Right lobe of liver (tissue), 6 donors: ENCODE results near the gene TFF3. TPM values are rescaled to one million over a fixed set of nuclear protein-coding genes. Genes with fewer than 3 reads are reported as not detected.
"Not testable (repeated sequence)": the region's sequence is repeated elsewhere in the genome, so short reads cannot be mapped to it uniquely, and the experiment has no call there.

ENCODE experiments used
- ATAC-seq, 4 donors: fragments of 200-7000 bp; cut with Tn5 transposase; one replicate each; pipeline ENCODE4 v1.9.1; 2020; ENCODE audit warnings: mild to moderate bottlenecking in 4 of 4, moderate library complexity in 4 of 4
- DNase-seq, 3 donors: peaks; one replicate each; pipeline ENCODE4 v3.0.0-alpha.2; 2020
- H3K27ac ChIP-seq, 3 donors: fragments of 200-600 bp; one replicate each; pipeline ENCODE4 v1.8.0; 2022
- H3K27me3 ChIP-seq, 2 donors: fragments of 200-600 bp; one replicate each; pipeline ENCODE4 v1.8.0; 2022
- H3K36me3 ChIP-seq, 4 donors: fragments of 200-600 bp; sonication (generic) in 1 of 4; one replicate each; pipeline versions ENCODE4 v1.5.1 to v1.8.0; 2017 to 2022; ENCODE audit warnings: control low read depth in 1 of 4
- H3K4me1 ChIP-seq, 4 donors: fragments of 200-600 bp; sonication (generic) in 1 of 4; one replicate each; pipeline versions ENCODE4 v1.5.1 to v1.8.0; 2017 to 2022; ENCODE audit warnings: control low read depth in 1 of 4
- H3K4me3 ChIP-seq, 3 donors: fragments of 200-600 bp; one replicate each; pipeline ENCODE4 v1.8.0; 2022
- H3K9me3 ChIP-seq, 4 donors: fragments of 200-600 bp; sonication (generic) in 1 of 4; one replicate each; pipeline versions ENCODE4 v1.5.1 to v1.8.0; 2017 to 2022; ENCODE audit warnings: control low read depth in 1 of 4
- CTCF ChIP-seq, 4 donors: fragments of 200-600 bp in 3 of 4; fragments of 450-650 bp in 1 of 4; IDR thresholded peaks; one replicate each; pipeline versions ENCODE4 v1.5.1 to v1.8.0; 2016 to 2022; ENCODE audit warnings: antibody characterized with exemption in 4 of 4, mild to moderate bottlenecking in 2 of 4
- POLR2A ChIP-seq: fragments of 450-650 bp; IDR thresholded peaks from one replicate; pipeline ENCODE4 v1.6.1; 2017; ENCODE audit warnings: antibody characterized with exemption, mild to moderate bottlenecking
- WGBS: methylation state at CpG from one replicate; pipeline ENCODE4 v1.1.6; 2018; ENCODE audit warnings: low coverage, low lambda C conversion rate; ENCODE audit not compliant: insufficient coverage; ENCODE audit errors: missing lambda C conversion rate; 5-methylcytosine and 5-hydroxymethylcytosine counted together
- intact Hi-C, 2 donors: fragments of 100-400 bp; cut with DNase I; formaldehyde crosslinking; loops; one replicate each; pipeline versions ENCODE4 v1.11.2 to v1.14.1; 2022
- total RNA-seq, 6 experiments: library from RNA; depleted of rRNA in 2 of 6; stranded (reverse); fragments of >200 nt in 2 of 6; fragmentation: NEBNext Ultra II Directional in 3 of 6; extraction: Animal tissue kit (Norgen Biotek cat#: 25700) in 3 of 6; gene quantifications; one replicate each; pipeline versions ENCODE4 v1.1.0 to v1.2.4, GENCODE V29; 2016 to 2023
- donor health status: DM: no; HTN: yes; CAD: no.
- donor health status: DM: no; HTN: no; CAD: no.
- donor health status: DM: no; HTN: no; CAD: no.
- donor health status: DM: no; HTN: yes; CAD: no.
- donor health status: DM: no; HTN: yes; CAD: no.

TFF3 gene
- total RNA-seq, 6 experiments from 2014 or later, result 0.88 to 6.8 (median 2.5) TPM

GRCh38 chr21:42296501-42296900, 18.7 kb downstream of the TFF3 start:
- WGBS, result 75% methylated on average over 6 of the region's 7 CpGs
- no peaks in the 10 kb centered on the region for H3K36me3 ChIP-seq

GRCh38 chr21:42295845-42296244, 19.4 kb downstream of the TFF3 start:
- H3K4me1 ChIP-seq, result no peaks in the 10 kb centered on the region
- no peaks in the 10 kb centered on the region for H3K36me3 ChIP-seq
- intact Hi-C loops, result no loop called here
- 78% methylated on average over 8 of the region's 15 CpGs for WGBS
- no peak overlapping the region for H3K4me3 ChIP-seq
- H3K27me3 ChIP-seq, result no peaks in the 10 kb centered on the region
- DNase-seq (no peak), ATAC-seq (no peak)
- no peak overlapping the region for H3K27ac ChIP-seq
- H3K9me3 ChIP-seq, result no peaks in the 10 kb centered on the region
- no peak for TF ChIP-seq CTCF (IDR thresholded peaks at IDR 0.05)
- no peak for TF ChIP-seq POLR2A

More at GRCh38 chr21:42296501-42296900, 18.7 kb downstream of the TFF3 start:
- Histone ChIP-seq H3K27ac (no peak overlapping the region), H3K9me3 (no peaks in the 10 kb centered on the region), H3K4me3 (no peak overlapping the region), H3K4me1 (no peaks in the 10 kb centered on the region), H3K27me3 (no peaks in the 10 kb centered on the region)
- ATAC-seq (no peak), DNase-seq (no peak)
- TF ChIP-seq CTCF (IDR thresholded peaks at IDR 0.05), result no peak
- TF ChIP-seq POLR2A, result no peak
- intact Hi-C loops, result no loop called here

GRCh38 chr21:42294273-42294880, 20.8 kb downstream of the TFF3 start:
- Histone ChIP-seq H3K27ac (no peak overlapping the region), H3K27me3 (no peaks in the 10 kb centered on the region), H3K4me1 (no peaks in the 10 kb centered on the region), H3K9me3 (no peaks in the 10 kb centered on the region), H3K4me3 (no peak overlapping the region), H3K36me3 (no peaks in the 10 kb centered on the region)
- ATAC-seq, result no peak
- intact Hi-C loops, result no loop called here
- no peak for DNase-seq
- TF ChIP-seq POLR2A, result no peak
- 94% methylated on average over 7 of the region's 22 CpGs for WGBS

- DNase-seq (no peak), ATAC-seq (no peak)
- intact Hi-C loops, result no loop called here
- Histone ChIP-seq H3K9me3 (no peaks in the 10 kb centered on the region), H3K27ac (no peak overlapping the region), H3K36me3 (no peaks in the 10 kb centered on the region), H3K27me3 (no peaks in the 10 kb centered on the region), H3K4me3 (no peak overlapping the region), H3K4me1 (no peaks in the 10 kb centered on the region)
- WGBS, result 91% methylated on average over 9 of the region's 17 CpGs
- TF ChIP-seq CTCF (IDR thresholded peaks at IDR 0.05) (no peak), POLR2A (no peak)
Observed at GRCh38 chr21:42293649-42294272, 21.4 kb downstream of the TFF3 start.

- H3K9me3 ChIP-seq, DNase-seq, H3K36me3 ChIP-seq, H3K4me3 ChIP-seq, H3K4me1 ChIP-seq, H3K27ac ChIP-seq, H3K27me3 ChIP-seq, ATAC-seq, intact Hi-C loops: not testable (repeated sequence)
- 88% methylated on average over 3 of the region's 4 CpGs for WGBS
Observed at GRCh38 chr21:42292563-42293142, 22.6 kb downstream of the TFF3 start.
